ENCODE data around the gene CPNE1. TPM values are rescaled to one million over a fixed set of nuclear protein-coding genes. Genes with fewer than 3 reads are reported as not detected.
"Not testable (repeated sequence)": the region's sequence is repeated elsewhere in the genome, so short reads cannot be mapped to it uniquely, and the experiment has no call there.

Gene CPNE1
- polyA plus RNA-seq, 5 donors: 140 to 259 (median 202) TPM

DNA sequence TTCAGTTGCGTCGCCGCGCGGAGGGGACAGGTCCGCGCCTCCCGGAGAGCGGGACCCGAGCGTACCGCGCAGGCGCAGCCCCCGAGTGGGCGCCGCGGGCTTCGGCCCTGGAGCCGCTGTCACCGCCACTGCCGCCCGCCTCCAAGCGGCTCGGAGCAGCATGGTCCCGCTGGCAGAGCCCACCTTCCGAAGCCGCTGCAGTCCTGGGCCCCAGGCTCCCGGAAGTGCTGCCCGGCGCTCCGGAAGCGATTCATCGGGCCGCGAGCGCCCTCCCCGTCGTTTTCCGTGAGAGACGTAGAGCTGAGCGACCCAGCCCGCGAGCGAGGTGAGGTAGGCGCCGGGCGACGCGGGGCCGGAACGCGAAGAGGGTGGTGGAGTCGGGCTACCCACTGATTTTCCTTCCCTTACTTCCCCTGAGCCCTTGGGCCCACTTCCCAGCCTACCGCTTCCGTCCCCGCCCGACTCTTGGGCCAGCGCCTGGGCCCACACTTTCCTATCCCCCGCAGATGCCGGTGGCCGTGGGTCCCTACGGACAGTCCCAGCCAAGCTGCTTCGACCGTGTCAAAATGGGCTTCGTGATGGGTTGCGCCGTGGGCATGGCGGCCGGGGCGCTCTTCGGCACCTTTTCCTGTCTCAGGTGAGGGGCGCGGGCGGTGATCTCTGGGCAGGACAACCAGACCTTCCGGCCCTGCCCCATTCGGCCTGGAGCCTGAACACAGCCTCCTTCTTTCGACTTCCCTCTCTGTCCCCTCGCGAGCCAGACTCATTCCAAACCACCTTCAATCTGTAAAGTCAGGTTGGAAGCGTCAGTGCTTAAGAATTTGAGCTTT is 34.6 kb upstream of the CPNE1 start, which contains the start of the genes NFS1 and ROMO1:
NFS1 (minus strand) TSS at position 226 of the 830 bp plus-strand sequence; CDS start at position 162, 64 bp downstream.
ROMO1 (plus strand) TSS at position 279 of the 830 bp plus-strand sequence; CDS start at position 507, 228 bp downstream.
- peak; percentile 85 to 87 for DNase-seq

DNA sequence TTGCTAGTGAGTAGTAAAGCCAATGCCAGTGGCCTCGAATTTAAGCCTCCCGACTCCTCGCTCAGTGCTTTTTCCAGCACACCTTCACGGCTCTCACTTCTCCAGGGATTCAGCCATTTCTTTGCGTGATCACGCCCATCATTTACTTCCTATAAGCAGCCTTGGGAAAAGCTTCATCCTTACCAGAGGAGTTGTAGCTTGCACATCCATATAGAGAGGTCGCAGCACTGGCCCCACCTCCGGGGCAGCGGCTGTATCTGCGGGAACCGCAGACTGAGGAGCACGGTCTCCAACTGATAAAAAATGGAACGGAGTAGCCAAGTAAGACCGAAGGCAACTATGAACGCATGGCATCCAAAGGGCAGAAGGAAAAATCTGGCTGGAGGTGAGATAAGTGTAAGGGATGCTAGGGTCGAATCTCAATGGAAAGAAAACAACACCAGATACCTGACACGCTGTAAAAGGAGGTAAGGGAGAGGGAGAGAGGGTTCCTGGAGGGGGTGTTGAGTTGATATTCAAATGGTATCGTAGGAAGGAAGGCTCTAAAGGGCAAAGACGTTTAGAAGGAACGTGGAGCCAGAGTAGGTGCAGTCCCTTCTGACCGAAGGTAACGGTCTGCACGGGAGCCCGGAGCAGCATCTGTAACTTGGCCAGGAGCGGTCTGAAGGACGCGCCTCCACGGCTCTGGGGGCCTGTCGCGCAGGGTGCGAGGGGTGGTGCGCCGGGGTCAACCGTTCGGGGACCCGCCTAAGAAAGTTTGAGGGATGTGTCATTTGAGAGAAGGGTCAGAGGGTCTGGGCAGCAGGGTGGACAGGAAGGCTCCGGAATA is 33.8 kb upstream of the CPNE1 start:
- peak in 1 of 2 donors; percentile 5 for DNase-seq

DNA sequence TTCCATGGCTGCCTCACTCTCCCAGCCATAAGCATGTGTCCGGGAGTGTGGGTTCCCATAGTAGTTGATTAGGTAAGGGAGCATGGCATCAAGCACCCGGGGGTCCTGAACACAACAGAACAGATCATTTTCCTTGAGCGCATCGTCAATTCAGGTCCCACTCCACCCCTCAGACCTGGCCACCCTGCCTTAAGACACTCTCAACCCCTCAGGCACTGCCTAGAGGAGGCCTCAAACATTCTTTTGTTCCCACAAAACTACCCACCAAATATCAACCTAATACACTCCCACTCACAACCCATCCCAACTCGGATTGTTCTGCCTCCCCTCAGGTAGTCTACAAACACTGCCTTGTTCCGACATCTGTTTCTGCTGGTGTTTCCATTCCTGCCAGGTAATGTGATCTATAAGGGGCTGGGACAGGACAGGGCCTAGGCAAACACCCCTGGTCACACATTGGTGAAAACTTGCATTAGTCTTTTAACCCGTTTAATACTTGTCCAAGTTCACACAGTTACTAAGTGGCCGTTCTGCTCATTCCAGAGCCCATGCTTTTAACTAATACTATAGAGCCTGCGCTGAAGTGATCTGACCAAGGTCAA is 33.1 kb upstream of the CPNE1 start:
- DNase-seq: no peak

DNA sequence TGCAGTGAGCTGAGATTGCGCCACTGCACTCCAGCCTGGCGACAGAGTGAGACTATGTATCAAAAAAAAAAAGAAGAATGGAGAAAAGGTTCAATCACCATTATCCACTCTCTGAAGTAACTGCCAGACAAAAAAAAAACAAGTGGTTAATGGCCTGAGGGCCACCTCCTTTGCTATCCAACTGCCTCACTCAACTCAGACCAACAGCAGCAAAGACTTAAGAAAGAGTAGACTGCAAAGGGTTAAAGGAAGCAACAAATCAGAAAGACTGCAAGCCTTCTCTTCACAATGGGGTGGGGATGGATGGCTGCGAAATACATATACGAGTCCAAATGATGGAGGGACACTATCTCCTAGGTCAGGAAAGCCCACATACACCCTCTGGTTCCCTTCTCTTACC is 31.3 kb upstream of the CPNE1 start:
- DNase-seq: no peak

DNA sequence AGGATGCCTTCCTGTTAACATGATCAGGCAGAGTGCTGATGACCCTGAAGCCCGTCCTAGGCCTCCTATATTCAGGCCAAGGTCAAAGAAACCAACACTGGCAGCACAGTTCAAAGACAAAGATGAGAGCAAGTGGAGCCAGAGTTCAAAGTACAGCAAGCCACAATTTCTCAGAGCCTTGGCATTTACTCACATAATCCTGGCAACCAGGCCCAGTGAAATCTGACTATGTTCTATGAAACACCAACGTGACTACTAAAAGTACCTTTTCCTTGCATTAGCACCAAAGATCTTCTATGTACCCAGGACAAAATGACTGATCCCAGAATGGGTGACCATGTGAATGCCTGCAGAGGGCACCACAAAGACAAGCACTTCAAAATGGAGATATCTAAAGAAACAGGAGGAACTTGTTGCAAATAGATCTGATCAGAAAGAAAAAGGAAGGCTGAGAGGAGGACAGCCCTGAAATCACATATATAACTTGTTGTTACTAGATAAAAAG is 30.6 kb upstream of the CPNE1 start:
- no peak for DNase-seq

DNA sequence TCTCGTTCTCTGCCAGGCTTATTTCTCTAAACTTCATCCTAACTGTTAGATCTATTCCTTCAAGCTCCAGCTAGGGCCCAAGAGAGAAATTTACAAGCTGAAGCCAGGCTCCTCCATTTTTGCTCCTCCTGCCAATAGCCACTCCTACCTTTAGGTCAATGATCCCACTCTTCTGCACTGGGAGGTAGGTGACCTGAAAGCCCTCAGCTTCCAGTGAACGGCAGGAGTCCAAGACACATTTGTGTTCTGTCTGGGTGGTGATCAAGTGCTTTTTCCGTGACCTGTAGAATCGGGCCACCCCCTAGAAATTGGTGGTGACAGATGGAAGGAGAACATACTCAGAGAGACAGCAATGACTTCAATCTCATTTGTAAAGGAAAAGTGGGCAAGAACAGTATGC is 25.6 kb upstream of the CPNE1 start:
- no peak for DNase-seq

DNA sequence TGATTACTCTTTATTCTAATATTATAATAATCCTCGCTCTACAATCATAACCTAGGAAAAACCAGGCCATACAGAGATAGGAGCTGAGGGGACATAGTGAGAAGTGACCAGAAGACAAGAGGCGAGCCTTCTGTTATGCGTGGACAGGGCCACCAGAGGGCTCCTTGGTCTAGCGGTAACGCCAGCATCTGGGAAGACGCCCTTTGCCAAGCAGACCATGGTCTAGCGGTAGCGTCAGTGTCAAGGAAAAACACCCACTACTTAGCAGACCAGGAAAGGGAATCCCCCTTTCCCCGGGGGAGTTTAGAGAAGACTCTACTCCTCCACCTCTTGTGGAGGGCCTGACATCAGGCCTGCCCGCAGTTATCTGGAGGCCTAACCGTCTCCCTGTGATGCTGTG is 22.2 kb upstream of the CPNE1 start:
- DNase-seq: not testable (repeated sequence)

DNA sequence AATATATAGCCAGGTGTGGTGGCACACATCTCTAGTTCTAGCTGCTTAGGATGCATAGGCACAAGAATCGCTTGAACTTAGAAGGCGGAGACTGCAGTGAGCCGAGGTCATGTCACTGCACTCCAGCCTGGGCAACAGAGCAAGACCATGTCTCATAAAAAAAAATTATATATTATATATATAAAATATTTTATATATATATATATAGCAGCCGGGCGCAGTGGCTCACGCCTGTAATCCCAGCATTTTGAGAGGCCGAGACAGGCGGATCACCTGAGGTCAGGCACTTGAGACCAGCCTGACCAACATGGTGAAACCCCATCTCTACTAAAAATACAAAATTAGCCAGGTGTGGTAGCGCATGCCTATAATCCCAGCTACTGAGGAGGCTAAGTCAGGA is 20.7 kb upstream of the CPNE1 start:
- not testable (repeated sequence) for DNase-seq

DNA sequence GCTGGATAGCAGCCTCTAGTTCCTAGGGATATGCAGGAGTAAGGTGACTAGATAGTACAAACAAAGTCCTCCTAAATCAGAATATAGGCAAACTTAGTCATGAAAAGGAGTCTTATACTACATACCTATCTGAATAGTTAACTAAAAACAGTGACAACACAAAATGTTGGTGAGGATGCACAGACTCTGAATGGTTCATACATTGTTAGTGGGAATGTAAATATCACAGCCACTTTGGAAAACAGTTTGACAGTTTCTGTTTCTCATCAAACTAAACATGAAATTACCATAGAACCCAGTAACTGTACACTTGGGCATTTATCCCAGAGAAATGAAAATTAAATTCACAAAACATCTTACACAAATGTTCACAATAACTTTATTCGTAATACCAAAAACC is 17.3 kb upstream of the CPNE1 start:
- DNase-seq: no peak

DNA sequence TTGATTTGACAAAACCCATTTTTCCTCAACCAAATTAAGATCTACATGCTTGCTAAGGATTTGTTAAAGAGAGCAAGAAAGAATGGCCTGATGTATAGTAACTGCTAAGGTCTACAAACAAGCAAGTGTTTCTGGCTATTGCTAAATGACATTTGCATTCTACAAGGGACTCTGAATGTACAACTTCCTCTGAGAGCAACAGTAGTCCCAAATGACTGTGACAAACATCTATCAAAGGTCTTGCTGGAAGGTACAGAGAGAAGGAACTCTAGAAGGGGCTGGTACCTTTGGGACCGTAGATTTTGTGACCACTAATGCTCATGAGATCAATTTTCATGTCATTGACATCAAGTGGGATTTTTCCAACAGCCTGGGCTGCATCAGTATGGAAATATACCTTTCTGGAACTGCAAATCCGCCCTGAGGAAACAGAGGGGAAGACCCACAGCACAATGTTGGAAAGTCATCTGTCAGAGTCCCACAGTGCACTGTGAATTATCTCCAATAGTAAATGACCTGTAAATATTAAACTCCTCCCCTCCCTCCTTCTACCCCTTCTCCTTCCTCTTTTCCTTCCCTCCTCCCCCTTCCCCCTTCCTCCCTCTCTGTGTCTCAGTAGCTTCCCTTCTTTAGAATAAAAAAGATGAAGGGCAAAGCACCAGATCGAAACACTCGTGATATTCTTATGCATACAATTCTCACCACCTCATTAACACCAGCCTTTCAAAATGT is 15.9 kb upstream of the CPNE1 start:
- DNase-seq: no peak

DNA sequence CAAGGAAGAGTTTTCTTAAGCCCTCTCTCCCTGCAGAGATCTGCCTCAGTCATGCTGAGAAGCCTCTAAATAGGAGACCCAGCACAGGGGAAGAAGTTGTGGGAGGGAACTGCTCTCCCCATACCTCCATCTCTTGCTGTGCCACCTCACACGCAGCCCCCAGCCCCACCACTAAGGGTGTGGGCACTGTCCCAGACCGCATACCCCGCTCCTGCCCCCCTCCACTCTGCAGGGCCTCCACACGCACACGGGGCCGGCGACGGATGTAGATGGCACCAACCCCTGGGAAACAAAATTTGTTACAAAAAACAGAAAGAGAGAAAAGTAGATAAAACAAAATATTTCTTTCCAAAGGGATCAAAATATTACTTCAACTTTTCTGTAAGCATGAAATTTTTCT is 10.2 kb upstream of the CPNE1 start:
- no peak for DNase-seq

DNA sequence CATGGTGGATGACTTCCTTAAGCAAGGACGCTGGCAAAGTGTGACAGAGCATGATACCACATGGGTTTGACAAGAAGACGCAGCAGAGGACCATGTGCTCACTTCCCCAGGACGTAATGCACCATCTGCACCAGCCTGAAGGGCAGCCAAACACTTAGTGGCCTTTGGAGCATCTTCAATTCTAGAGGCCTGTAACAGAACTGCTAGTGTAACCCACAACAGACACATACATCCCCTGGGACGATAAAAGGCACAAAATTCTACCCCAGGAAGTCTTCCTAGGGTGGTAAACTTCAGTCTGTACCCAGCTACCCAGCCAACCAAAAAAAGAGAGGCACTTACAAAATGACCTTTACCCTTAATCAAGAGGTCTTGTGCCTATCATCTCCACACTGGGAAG is 9.2 kb upstream of the CPNE1 start:
- no peak for DNase-seq

DNA sequence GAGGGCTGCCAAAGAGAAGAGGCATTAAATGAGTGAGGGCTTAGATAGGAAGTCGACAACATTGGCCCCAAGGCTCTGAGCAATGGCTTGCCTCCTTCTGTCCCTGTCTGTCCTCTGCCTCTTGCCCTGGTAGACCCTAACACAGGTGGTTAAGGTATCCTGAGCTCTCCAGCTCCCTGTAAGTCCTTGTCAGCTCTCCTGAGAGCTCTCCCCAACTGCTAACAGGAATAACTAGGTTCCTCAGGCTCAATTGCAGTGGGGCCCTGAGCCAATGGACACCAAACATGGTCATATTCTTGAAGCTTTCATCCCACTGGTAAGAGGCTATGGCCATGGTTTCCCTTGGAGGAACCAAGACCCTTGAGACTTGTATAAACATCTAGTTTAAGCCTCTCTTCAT is 5.0 kb upstream of the CPNE1 start:
- no peak for DNase-seq

DNA sequence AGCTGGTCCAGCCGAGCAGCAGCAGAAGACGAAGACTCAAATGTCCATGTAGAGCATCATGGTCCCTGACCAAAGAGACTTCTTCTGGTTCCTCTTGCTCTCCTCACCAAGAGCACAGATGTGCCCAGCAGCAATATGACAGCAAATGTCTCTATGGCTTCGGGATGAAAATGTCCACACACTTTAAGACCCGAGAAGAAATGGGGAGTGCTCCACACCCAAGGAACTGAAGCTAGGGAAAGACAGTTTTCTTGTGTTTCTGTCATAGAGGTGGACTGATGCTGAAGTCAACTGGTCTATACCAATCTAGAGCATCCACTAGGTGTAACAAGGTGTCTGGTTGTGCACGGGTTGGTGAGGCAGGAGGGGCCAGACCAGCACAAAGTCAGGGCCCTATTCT is 4.5 kb upstream of the CPNE1 start:
- no peak for DNase-seq

DNA sequence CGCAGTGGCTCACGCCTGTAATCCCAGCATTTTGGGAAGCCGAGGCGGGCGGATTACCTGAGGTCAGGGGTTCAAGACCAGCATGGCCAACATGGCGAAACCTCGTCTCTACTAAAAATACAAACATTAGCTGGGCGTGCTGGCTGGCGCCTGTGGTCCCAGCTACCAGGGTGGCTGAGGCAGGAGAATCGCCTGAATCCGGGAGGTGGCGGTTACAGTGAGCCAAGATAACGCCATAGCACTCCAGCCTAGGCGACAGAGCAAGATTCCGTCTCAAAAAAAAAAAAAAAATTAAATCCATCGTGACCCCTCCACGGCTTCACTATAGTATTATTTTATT is 1.2 kb upstream of the CPNE1 start:
- DNase-seq: no peak

DNA sequence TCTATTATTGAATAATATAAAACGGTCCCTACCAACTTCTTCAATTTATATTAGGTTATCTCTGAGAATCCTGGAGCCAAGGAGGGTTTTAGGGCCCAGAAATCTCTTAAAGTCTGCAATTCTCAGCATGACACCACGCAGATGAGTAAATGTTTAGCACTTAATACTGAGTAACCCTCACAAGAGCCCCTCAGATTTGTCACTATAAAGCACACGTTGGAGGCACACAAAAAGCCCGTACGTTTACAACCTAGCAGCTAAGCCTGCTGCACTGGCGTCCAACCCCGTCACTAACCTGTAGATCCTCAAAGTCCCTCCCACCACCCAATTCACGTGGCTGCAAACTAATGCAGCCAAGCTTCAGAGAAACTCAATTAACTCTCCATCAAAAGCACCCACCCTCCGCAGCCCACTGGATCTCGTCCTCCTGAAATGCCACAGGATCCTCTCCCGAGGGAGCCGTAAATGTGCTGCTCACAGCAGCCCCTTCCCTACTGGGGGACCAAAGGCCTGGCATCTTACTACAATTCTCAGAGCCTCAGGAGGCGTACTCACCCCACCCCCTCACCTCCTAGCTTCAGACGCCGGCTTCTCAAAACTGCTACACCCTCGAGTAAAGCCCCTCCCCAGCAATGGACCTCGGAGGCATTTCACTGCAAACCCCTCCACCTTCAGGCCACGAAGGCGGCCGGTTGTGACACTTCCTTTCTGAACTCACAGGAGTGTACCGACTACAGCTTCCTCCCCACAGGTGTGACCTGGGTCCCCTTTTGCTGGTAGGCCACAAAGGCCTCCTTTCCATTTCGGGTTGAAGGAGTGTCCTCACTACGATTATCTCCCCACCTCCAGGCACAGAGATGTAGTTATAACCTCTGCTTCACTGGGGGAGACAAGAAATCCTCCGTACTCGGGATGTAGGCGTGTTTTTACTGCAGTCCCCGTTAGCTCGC is 909 bp downstream of the CPNE1 start:
- peak; percentile 48 to 56 for DNase-seq

DNA sequence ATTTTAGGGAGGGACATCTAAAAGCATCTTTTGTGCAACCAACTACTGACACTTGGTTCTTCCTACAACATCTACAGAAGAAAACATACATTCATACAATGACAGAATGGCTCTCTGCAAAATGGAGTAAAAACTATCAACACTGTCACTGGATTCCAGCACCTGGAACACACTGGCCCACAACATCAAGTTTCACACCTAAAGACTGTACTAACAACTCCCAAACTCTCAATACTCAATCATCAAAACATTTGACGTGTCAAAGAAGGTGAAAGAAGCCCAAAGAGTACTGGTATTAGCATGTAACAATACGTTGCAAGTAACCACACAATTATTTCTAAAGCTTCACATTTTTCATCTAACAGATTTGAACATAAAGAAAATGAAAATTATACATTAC is 2.1 kb downstream of the CPNE1 start:
- DNase-seq: no peak

DNA sequence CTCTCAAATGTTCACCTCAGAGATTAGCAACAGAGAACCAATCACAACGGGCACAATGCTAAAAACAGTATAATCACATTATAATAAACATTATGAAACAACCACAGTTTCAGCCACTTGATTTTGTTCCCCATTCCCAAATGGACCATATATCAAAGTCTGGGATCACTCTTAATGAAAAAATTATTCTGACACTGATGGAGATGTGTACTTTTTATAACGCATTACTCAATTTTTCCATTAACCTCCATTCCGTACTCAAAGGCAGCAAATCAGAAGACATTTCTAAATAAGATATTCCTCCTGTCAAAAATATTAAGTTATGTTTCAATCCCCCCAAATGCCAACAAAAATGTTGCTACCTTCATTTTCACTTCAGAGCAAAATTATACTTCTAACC is 2.8 kb downstream of the CPNE1 start:
- no peak for DNase-seq

DNA sequence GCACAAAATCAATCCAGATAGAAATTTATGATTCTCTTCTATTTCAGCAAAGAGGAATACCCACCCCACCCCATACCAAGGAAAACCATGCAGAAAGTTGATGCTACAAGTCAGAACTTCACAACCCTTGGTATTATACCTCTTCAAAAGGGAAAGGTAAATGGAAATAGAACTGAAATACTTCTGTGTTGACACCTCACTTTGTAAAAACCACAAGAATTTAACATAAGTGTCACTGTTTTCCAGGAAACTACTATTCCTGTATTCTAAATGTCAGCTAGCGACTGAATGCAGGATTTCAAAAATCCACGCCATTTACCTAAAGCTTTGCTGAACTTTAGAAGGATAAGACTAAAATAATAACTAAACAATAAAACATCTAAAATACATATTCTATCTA is 3.6 kb downstream of the CPNE1 start:
- no peak for DNase-seq

Measured in right lung (tissue), 5 donors.